ENCODE results near the gene CFAP298.
A peak's percentile ranks its signal among the peaks of the same experiment; 100 is the strongest.

The CFAP298 gene

DNA sequence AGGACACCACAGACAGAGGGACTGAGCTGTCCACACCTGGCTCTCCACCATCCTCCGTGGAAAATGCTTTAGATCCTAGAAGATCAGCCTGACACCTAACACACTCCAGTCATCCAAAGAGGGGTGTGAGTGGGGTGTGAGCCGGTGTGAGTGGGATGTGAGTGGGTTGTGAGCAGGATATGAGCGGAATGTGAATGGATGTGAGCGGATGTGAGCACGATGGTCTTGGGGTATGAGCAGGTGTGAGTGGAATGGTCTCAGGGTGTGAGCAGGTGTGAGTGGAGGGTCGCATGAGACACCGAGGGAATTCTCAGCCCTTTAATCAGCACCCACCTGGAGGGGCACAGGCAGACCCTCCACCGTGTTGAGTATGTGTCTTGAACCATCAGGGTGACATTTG lies 27.7 kb downstream of the CFAP298 start:
- DNase-seq (ENCODE audit: extremely low spot score) = no peak
- CTCF ChIA-PET = no interaction called here
- TF ChIP-seq HDGF (IDR thresholded peaks at IDR 0.05; ENCODE audit: borderline replicate concordance) = no peak
- no peak for TF ChIP-seq ELF4 (IDR thresholded peaks at IDR 0.05)
- POLR2A ChIA-PET = interaction anchor here (1.1 kb wide), 1 partner anchor 15 kb away, joined by 3 read pairs; no protein-coding TSS in a partner anchor

DNA sequence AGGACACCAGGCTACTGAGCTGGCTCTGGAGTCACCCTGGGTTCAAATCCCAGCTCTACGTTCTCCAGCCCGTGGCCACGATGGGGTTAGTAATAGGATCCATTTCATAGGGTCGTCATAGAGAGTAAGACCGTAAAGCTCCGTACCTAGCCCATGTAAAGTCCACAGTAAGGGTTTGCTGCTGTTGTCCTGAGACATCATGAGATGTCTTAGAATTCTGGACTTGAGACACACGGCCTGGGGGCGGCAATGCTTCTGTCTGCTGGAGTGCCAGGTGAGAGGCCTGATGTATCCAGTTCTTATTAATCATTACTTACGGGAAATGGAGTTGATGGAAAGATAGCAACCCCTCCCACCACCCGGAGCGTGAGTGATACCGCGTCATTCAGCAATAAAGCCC lies 30.4 kb downstream of the CFAP298 start:
- ChIA-PET CTCF (interaction anchor here (0.6 kb wide), 1 partner anchor 57 kb away, joined by 3 read pairs; no protein-coding TSS in a partner anchor), POLR2A (no interaction called here)
- TF ChIP-seq, protein P1, sequence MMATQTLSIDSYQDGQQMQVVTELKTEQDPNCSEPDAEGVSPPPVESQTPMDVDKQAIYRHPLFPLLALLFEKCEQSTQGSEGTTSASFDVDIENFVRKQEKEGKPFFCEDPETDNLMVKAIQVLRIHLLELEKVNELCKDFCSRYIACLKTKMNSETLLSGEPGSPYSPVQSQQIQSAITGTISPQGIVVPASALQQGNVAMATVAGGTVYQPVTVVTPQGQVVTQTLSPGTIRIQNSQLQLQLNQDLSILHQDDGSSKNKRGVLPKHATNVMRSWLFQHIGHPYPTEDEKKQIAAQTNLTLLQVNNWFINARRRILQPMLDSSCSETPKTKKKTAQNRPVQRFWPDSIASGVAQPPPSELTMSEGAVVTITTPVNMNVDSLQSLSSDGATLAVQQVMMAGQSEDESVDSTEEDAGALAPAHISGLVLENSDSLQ (IDR thresholded peaks at IDR 0.05) = no peak
- no peak for TF ChIP-seq LEF1 (IDR thresholded peaks at IDR 0.05; ENCODE audit: borderline replicate concordance)
- no peak for TF ChIP-seq ELF4 (IDR thresholded peaks at IDR 0.05)
- no peak for TF ChIP-seq TARDBP (IDR thresholded peaks at IDR 0.05)
- no peak for TF ChIP-seq CTBP1 (IDR thresholded peaks at IDR 0.05; ENCODE audit: borderline replicate concordance)
- no peak for TF ChIP-seq L3MBTL2 (conservative IDR thresholded peaks at IDR 0.05)
- TF ChIP-seq HDGF (IDR thresholded peaks at IDR 0.05; ENCODE audit: borderline replicate concordance) = no peak
- TF ChIP-seq FOXK2 (IDR thresholded peaks at IDR 0.05) = no peak
- TF ChIP-seq SUZ12 (IDR thresholded peaks at IDR 0.05) = no peak
- no peak for TF ChIP-seq FOXM1 (IDR thresholded peaks at IDR 0.05; ENCODE audit: borderline replicate concordance)
- TF ChIP-seq BHLHE40 (IDR thresholded peaks at IDR 0.05; ENCODE audit: borderline replicate concordance) = no peak
- TF ChIP-seq ARNT (IDR thresholded peaks at IDR 0.05) = no peak
- no peak for TF ChIP-seq NFRKB (IDR thresholded peaks at IDR 0.05)
- TF ChIP-seq SP1 (IDR thresholded peaks at IDR 0.05) = no peak
- no peak for TF ChIP-seq ZNF384 (IDR thresholded peaks at IDR 0.05)
- no peak for TF ChIP-seq FOXA1 (IDR thresholded peaks at IDR 0.05)
- no peak for DNase-seq (ENCODE audit: extremely low spot score)

DNA sequence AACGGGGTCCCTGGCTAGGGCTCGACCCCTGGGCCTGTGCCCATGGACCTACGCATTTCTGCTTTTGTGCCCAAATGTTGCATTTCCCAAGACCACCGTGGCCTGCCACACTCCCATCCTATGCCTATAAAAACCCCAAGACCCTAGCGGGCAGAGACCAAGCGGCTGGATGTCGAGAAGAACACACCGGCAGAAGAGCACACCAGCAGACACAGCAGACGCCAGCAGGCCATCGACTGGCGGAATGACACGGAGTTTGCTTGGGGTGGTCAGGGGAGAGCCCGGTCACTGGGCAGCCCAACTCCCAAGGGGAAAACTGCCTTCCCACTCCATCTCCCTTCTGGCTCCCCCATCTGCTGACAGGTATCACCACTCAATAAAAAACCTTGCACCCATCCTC lies 31.2 kb downstream of the CFAP298 start:
- ChIA-PET POLR2A (no interaction called here), CTCF (interaction anchor here (0.5 to 1.6 kb wide), 3 partner anchors 14 to 177 kb away, joined by 3 to 5 read pairs (median 3); no protein-coding TSS in a partner anchor)
- TF ChIP-seq NFRKB (IDR thresholded peaks at IDR 0.05) = no peak
- TF ChIP-seq HDGF (IDR thresholded peaks at IDR 0.05; ENCODE audit: borderline replicate concordance) = no peak
- TF ChIP-seq CTBP1 (IDR thresholded peaks at IDR 0.05; ENCODE audit: borderline replicate concordance) = no peak
- TF ChIP-seq SUZ12 (IDR thresholded peaks at IDR 0.05) = no peak
- TF ChIP-seq ELF4 (IDR thresholded peaks at IDR 0.05) = no peak
- TF ChIP-seq LEF1 (IDR thresholded peaks at IDR 0.05; ENCODE audit: borderline replicate concordance) = no peak
- TF ChIP-seq ARNT (IDR thresholded peaks at IDR 0.05) = no peak
- TF ChIP-seq ZNF384 (IDR thresholded peaks at IDR 0.05) = no peak
- no peak for DNase-seq (ENCODE audit: extremely low spot score)

DNA sequence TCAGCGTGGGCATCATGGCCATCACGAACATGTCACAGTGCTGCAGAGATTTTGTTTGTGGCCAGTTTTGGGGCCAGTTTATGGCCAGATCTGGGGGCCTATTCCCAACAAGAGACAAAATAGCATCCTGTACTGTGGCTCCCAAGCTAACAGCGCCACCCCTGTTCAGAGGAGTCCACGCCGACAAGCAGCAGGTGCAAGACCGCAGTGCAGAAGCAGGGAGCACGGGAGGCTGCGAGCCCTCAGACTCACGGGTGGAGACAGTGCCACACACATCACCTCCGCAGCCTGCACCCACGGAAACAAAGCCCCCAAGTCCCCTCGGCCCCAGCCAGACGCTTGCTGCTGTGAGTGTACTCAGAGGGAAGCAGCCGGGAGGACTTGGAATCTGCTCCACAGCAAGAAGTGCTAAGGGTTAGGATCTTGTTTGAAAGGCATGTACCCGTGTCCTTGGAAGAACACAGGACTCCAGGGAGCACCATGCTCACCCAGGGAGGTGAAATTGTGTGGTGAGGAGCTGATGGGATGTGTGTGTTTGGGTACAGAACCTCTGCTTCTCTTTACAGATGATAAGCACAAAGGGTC lies 34.0 kb downstream of the CFAP298 start:
- ChIA-PET CTCF (interaction anchor here (0.5 to 1.0 kb wide), 5 partner anchors 9 to 970 kb away, joined by 3 read pairs; no protein-coding TSS in a partner anchor), POLR2A (no interaction called here)
- no peak for TF ChIP-seq TARDBP (IDR thresholded peaks at IDR 0.05)
- TF ChIP-seq LEF1 (IDR thresholded peaks at IDR 0.05; ENCODE audit: borderline replicate concordance) = no peak
- TF ChIP-seq HDGF (IDR thresholded peaks at IDR 0.05; ENCODE audit: borderline replicate concordance) = no peak
- no peak for TF ChIP-seq ZNF384 (IDR thresholded peaks at IDR 0.05)
- TF ChIP-seq CTBP1 (IDR thresholded peaks at IDR 0.05; ENCODE audit: borderline replicate concordance) = no peak
- TF ChIP-seq BHLHE40 (IDR thresholded peaks at IDR 0.05; ENCODE audit: borderline replicate concordance) = no peak
- TF ChIP-seq ELF4 (IDR thresholded peaks at IDR 0.05) = no peak
- no peak for TF ChIP-seq FOXK2 (IDR thresholded peaks at IDR 0.05)
- TF ChIP-seq FOXM1 (IDR thresholded peaks at IDR 0.05; ENCODE audit: borderline replicate concordance) = no peak
- no peak for TF ChIP-seq FOXA1 (IDR thresholded peaks at IDR 0.05)
- TF ChIP-seq SP1 (IDR thresholded peaks at IDR 0.05) = no peak
- TF ChIP-seq, protein P1 (IDR thresholded peaks at IDR 0.05) = no peak
- no peak for TF ChIP-seq NFRKB (IDR thresholded peaks at IDR 0.05)
- TF ChIP-seq SUZ12 (IDR thresholded peaks at IDR 0.05) = no peak
- DNase-seq (ENCODE audit: extremely low spot score) = peak; percentile 44

DNA sequence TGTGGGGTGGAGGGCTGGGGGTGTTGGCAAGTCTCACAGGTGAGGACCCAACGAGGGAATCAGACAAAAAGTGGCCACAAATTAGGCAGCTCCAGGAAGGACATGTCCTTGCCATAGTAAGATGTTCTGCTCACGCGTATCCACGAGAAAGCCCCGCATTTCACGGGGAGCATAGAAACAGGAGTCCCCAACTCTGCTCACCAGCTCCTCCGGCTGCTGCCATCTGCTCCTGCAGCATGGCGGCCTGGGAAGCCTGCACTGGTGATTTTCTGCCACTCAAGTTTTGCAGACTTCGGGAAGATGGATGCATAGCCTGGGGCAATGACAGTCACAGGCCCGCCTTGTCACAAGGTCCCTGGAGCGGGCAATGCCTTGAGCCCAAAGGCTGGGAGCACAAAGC lies 36.2 kb downstream of the CFAP298 start:
- no peak for TF ChIP-seq ELF4 (IDR thresholded peaks at IDR 0.05)
- CTCF ChIA-PET = no interaction called here
- POLR2A ChIA-PET = no interaction called here
- no peak for DNase-seq (ENCODE audit: extremely low spot score)

DNA sequence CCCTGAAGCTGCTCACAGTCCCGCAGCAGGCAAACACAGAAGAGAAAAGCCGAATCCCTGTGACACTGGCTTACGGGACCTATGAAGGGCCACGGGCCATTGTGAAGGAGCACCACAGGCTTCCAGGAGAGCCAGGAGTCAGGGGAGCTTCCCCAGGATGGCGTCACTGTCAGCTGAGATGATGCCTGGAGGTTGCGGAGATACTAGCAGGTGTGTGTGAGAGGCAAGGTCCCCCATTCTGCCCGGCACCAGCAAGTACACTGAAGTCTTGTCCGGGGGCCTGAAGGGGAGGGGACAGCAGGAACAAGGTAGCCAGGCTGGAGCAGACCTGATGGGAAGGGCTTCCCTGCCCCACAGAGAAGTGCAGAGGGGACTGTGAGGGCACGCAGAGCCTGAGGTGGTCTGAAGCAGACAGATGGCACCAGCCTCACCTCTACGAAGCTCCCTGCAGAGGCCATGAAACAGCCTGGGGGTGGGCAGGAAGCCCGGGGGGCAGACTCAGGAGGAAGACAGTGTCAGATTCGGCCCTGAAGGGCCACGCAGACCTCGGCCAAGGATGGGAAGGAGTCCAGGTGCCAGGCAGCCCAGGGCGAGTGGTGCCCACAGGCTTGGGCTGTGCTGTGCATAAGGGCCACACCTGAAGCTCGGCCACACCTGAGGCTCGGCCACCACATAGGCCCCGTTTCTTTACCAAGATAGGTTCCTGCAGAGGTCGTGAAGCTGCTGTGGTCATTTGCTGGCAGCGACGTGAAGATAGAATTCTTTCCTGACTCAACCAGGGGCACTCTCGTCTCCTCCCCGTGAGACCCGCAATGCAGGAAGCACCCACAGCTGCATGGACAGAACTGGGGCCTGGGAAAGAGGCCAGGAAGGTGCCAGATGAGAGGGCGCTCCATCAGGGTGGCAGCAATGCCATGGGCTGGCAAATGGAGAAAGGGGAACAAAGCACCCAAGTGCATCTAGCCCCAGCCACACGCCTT lies 36.9 kb downstream of the CFAP298 start:
- DNase-seq (ENCODE audit: extremely low spot score) = no peak
- ChIA-PET POLR2A (no interaction called here), CTCF (no interaction called here)

More for the DNA sequence above, 36.9 kb downstream of the CFAP298 start:
- TF ChIP-seq LEF1 (IDR thresholded peaks at IDR 0.05; ENCODE audit: borderline replicate concordance) (no peak), FOXM1 (IDR thresholded peaks at IDR 0.05; ENCODE audit: borderline replicate concordance) (no peak), NFRKB (IDR thresholded peaks at IDR 0.05) (no peak), ELF4 (IDR thresholded peaks at IDR 0.05) (no peak), CTBP1 (IDR thresholded peaks at IDR 0.05; ENCODE audit: borderline replicate concordance) (no peak), L3MBTL2 (conservative IDR thresholded peaks at IDR 0.05) (no peak), BHLHE40 (IDR thresholded peaks at IDR 0.05; ENCODE audit: borderline replicate concordance) (no peak)
- TF ChIP-seq, protein P1 (IDR thresholded peaks at IDR 0.05) = no peak

Data from HEK293T (cell line).